Loucy (cell line): Measurements from ENCODE around the gene SHB.
"Not testable (repeated sequence)": the region's sequence is repeated elsewhere in the genome, so short reads cannot be mapped to it uniquely, and the experiment has no call there.

ENCODE experiments used
- H2AFZ ChIP-seq: fragments of 200-600 bp; sonication (generic); 2 replicates; pipeline ENCODE4 v1.6.0; 2016; ENCODE audit warnings: antibody characterized with exemption, mild to moderate bottlenecking, low read length, moderate library complexity
- H3F3A ChIP-seq: fragments of 200-600 bp; 2 replicates; pipeline ENCODE4 v1.6.0; 2016; ENCODE audit warnings: antibody characterized with exemption, low read depth, mild to moderate bottlenecking
- H3K27me3 ChIP-seq: fragments of 200-600 bp; sonication (generic); 2 replicates; pipeline ENCODE4 v1.6.1; 2014; ENCODE audit warnings: low read length, mild to moderate bottlenecking; ENCODE audit not compliant: insufficient read depth, poor library complexity, severe bottlenecking
- H3K36me3 ChIP-seq: fragments of 200-600 bp; sonication (generic); 2 replicates; pipeline ENCODE4 v1.6.1; 2016; ENCODE audit warnings: low read length; ENCODE audit not compliant: insufficient read depth
- H3K4me1 ChIP-seq: fragments of 200-600 bp; sonication (generic); 2 replicates; pipeline ENCODE4 v1.5.1; 2014; ENCODE audit warnings: low read length, mild to moderate bottlenecking; ENCODE audit not compliant: insufficient read depth, poor library complexity, severe bottlenecking
- H3K4me2 ChIP-seq: fragments of 200-600 bp; sonication (generic); 2 replicates; pipeline ENCODE4 v1.6.0; 2014; ENCODE audit warnings: antibody characterized with exemption, low read length, low read depth, mild to moderate bottlenecking; ENCODE audit not compliant: poor library complexity, severe bottlenecking
- H3K4me3 ChIP-seq: fragments of 200-600 bp; sonication (generic); 2 replicates; pipeline ENCODE4 v1.5.1; 2014; ENCODE audit warnings: low read length, mild to moderate bottlenecking, mixed read lengths; ENCODE audit not compliant: poor library complexity, severe bottlenecking
- H3K79me2 ChIP-seq: fragments of 200-600 bp; sonication (generic); 2 replicates; pipeline ENCODE4 v1.6.1; 2014; ENCODE audit warnings: low read length; ENCODE audit not compliant: insufficient read depth
- H3K9ac ChIP-seq: fragments of 200-600 bp; sonication (generic); 2 replicates; pipeline ENCODE4 v1.6.0; 2014; ENCODE audit warnings: mild to moderate bottlenecking, low read depth, low read length, moderate library complexity; ENCODE audit not compliant: poor library complexity, severe bottlenecking
- H3K9me2 ChIP-seq: fragments of 200-600 bp; sonication (generic); replicated peaks from 2 replicates; pipeline ENCODE4 v1.6.1; 2016; ENCODE audit warnings: low read depth, low read length, mixed read lengths
- H3K9me3 ChIP-seq: fragments of 200-600 bp; sonication (generic); 2 replicates; pipeline ENCODE4 v1.6.1; 2014; ENCODE audit warnings: mild to moderate bottlenecking, antibody characterized with exemption, low read length, low read depth; ENCODE audit not compliant: insufficient read depth
- H4K20me1 ChIP-seq: fragments of 200-600 bp; sonication (generic); 2 replicates; pipeline ENCODE4 v1.6.0; 2014; ENCODE audit warnings: antibody characterized with exemption, low read length, mild to moderate bottlenecking; ENCODE audit not compliant: insufficient read depth, poor library complexity, severe bottlenecking
- EZH2phosphoT487 ChIP-seq: fragments of 200-600 bp; IDR thresholded peaks from 2 replicates; pipeline ENCODE4 v1.6.1; 2018; ENCODE audit warnings: antibody characterized with exemption, mild to moderate bottlenecking, moderate library complexity, borderline replicate concordance
- TF ChIP-seq, protein P1 (sequence below): fragments of 200-600 bp; sonication (generic); conservative IDR thresholded peaks from 2 replicates; pipeline ENCODE4 v1.5.1; 2014; ENCODE audit warnings: mild to moderate bottlenecking, antibody characterized with exemption, low read length

Gene SHB

GRCh38 chr9:37967014-37967760, 101.8 kb downstream of the SHB start:
- Histone ChIP-seq H3K27me3 (no peaks in the 10 kb centered on the region), H3K9me3 (no peaks in the 10 kb centered on the region), H4K20me1 (no peaks in the 10 kb centered on the region), H3K4me1 (no peaks in the 10 kb centered on the region), H3K79me2 (no peaks in the 10 kb centered on the region), H3K9me2 (no peaks in the 10 kb centered on the region), H3F3A (no peaks in the 10 kb centered on the region), H3K4me2 (no peak overlapping the region), H2AFZ (no peak overlapping the region), H3K4me3 (no peak overlapping the region), H3K36me3 (no peaks in the 10 kb centered on the region), H3K9ac (no peak overlapping the region)
- TF ChIP-seq, protein P1, sequence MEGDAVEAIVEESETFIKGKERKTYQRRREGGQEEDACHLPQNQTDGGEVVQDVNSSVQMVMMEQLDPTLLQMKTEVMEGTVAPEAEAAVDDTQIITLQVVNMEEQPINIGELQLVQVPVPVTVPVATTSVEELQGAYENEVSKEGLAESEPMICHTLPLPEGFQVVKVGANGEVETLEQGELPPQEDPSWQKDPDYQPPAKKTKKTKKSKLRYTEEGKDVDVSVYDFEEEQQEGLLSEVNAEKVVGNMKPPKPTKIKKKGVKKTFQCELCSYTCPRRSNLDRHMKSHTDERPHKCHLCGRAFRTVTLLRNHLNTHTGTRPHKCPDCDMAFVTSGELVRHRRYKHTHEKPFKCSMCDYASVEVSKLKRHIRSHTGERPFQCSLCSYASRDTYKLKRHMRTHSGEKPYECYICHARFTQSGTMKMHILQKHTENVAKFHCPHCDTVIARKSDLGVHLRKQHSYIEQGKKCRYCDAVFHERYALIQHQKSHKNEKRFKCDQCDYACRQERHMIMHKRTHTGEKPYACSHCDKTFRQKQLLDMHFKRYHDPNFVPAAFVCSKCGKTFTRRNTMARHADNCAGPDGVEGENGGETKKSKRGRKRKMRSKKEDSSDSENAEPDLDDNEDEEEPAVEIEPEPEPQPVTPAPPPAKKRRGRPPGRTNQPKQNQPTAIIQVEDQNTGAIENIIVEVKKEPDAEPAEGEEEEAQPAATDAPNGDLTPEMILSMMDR = no peak
- no peak for TF ChIP-seq EZH2phosphoT487

- no peaks in the 10 kb centered on the region for H3F3A ChIP-seq
- TF ChIP-seq EZH2phosphoT487 = no peak
- TF ChIP-seq, protein P1 = no peak
- no peaks in the 10 kb centered on the region for H3K4me1 ChIP-seq
- no peak overlapping the region for H3K4me2 ChIP-seq
- H2AFZ ChIP-seq = no peak overlapping the region; the same call in 1 of the 2 replicates
- no peaks in the 10 kb centered on the region for H3K36me3 ChIP-seq
- no peaks in the 10 kb centered on the region for H3K79me2 ChIP-seq
- no peak overlapping the region for H3K4me3 ChIP-seq
- H3K9me3 ChIP-seq = no peaks in the 10 kb centered on the region
- H4K20me1 ChIP-seq = no peaks in the 10 kb centered on the region
- no peaks in the 10 kb centered on the region for H3K9me2 ChIP-seq
- no peak overlapping the region for H3K9ac ChIP-seq
- no peaks in the 10 kb centered on the region for H3K27me3 ChIP-seq
Measured at GRCh38 chr9:37966412-37967013, 102.5 kb downstream of the SHB start.

- not testable (repeated sequence) for H3F3A ChIP-seq, H2AFZ ChIP-seq, H3K79me2 ChIP-seq, H3K9me2 ChIP-seq, H4K20me1 ChIP-seq, H3K27me3 ChIP-seq, H3K9ac ChIP-seq, H3K36me3 ChIP-seq, H3K4me3 ChIP-seq, H3K4me1 ChIP-seq, H3K4me2 ChIP-seq, H3K9me3 ChIP-seq
Measured at GRCh38 chr9:37965676-37966345, 103.2 kb downstream of the SHB start.
